Panc1 (cell line): ENCODE results near the gene LRRC47. TPM values are rescaled to one million over a fixed set of nuclear protein-coding genes. Genes with fewer than 3 reads are reported as not detected.

Experiments
- ATAC-seq: fragments of 200-7000 bp; cut with Tn5 transposase; 2 replicates; pipeline ENCODE4 v1.9.1; 2020; ENCODE audit warnings: mild to moderate bottlenecking, moderate library complexity
- BruUV-seq: library from RNA; stranded (reverse); fragments of 400-500 nt; replicated peaks from 2 replicates; lab custom pipeline; 2021; lab: Mats Ljungman, UMichigan
- CTCF ChIA-PET: fragments of 300-600 bp; sonication (Branson Sonifier 250); formaldehyde crosslinking; loops from one replicate; lab custom pipeline; 2022; ENCODE audit warnings: antibody characterized with exemption; lab: Charles Lee
- POLR2A ChIA-PET: fragments of 300-600 bp; sonication (Branson Sonifier 250); formaldehyde crosslinking; loops from one replicate; lab custom pipeline; 2022; ENCODE audit warnings: antibody characterized with exemption; lab: Charles Lee
- DNase-seq: peaks from one replicate; pipeline ENCODE4 v3.0.0-alpha.2; 2010; ENCODE audit warnings: low read depth, low spot score
- H3K27ac ChIP-seq: 2 replicates; pipeline ENCODE4 v1.5.1; 2011; ENCODE audit warnings: mild to moderate bottlenecking, low read length, inconsistent platforms
- H3K27me3 ChIP-seq: fragments of 200-500 bp; sonication (Bioruptor generic); 2 replicates; pipeline ENCODE4 v1.6.0; 2014; ENCODE audit warnings: low read length, inconsistent platforms; ENCODE audit not compliant: control insufficient read depth, insufficient read depth
- H3K36me3 ChIP-seq: fragments of 200-500 bp; sonication (Bioruptor generic); 2 replicates; pipeline ENCODE4 v1.5.1; 2014; ENCODE audit warnings: inconsistent platforms, mild to moderate bottlenecking, low read length, moderate library complexity; ENCODE audit not compliant: control insufficient read depth, insufficient read depth
- H3K4me1 ChIP-seq: 2 replicates; pipeline ENCODE4 v1.5.1; 2011; ENCODE audit warnings: inconsistent platforms, mild to moderate bottlenecking, low read length, moderate library complexity; ENCODE audit not compliant: control insufficient read depth, insufficient read depth
- H3K4me3 ChIP-seq, 2 experiments: 2 replicates each; pipeline ENCODE4 v1.5.1; 2011 to 2012; ENCODE audit warnings: low read depth in 2 of 2, low read length in 2 of 2, mild to moderate bottlenecking in 2 of 2, inconsistent platforms in 1 of 2, moderate library complexity in 1 of 2
- H3K9me3 ChIP-seq: fragments of 200-500 bp; sonication (Bioruptor generic); 2 replicates; pipeline ENCODE4 v1.5.1; 2014; ENCODE audit warnings: low read depth, mild to moderate bottlenecking, inconsistent platforms, low read length, moderate library complexity; ENCODE audit not compliant: control insufficient read depth, insufficient read depth
- POLR2AphosphoS5 ChIP-seq: IDR thresholded peaks from 2 replicates; pipeline ENCODE4 v1.6.1; 2012; ENCODE audit warnings: mild to moderate bottlenecking, low read depth, low read length, moderate library complexity
- SIN3A ChIP-seq: IDR thresholded peaks from 2 replicates; pipeline ENCODE4 v1.6.1; 2012; ENCODE audit warnings: low read depth, mild to moderate bottlenecking, low read length, moderate library complexity, borderline replicate concordance; ENCODE audit not compliant: insufficient read depth
- TCF7L2 ChIP-seq: IDR thresholded peaks from 2 replicates; pipeline ENCODE4 v1.6.1; 2011; ENCODE audit warnings: mild to moderate bottlenecking, low read depth, low read length, inconsistent platforms
- in situ Hi-C: cut with HindIII; loops from 2 replicates; pipeline ENCODE4 v1.10.0; 2016; ENCODE audit warnings: low sequenced_read_pairs, low pct_unique_long_range_greater_than_20kb
- intact Hi-C: fragments of 100-400 bp; cut with micrococcal nuclease; formaldehyde crosslinking; loops from one replicate; pipeline ENCODE4 v1.10.0; 2022; ENCODE audit not compliant: unreplicated experiment
- total RNA-seq: library from RNA; stranded (reverse); gene quantifications from one replicate; pipeline ENCODE4 v1.2.1, GENCODE V29; 2021; ENCODE audit not compliant: unreplicated experiment
- TF ChIP-seq, protein P1 (sequence below): fragments of 450-650 bp; IDR thresholded peaks from 2 replicates; pipeline ENCODE4 v1.5.1; 2017; ENCODE audit warnings: mild to moderate bottlenecking
- TF ChIP-seq, protein P2 (sequence below), 2 experiments: IDR thresholded peaks; 2 replicates each; pipeline ENCODE4 v1.6.1; 2011 to 2012; ENCODE audit warnings: low read depth in 2 of 2, control low read depth in 1 of 2, low read length in 1 of 2, mild to moderate bottlenecking in 1 of 2, moderate library complexity in 1 of 2; ENCODE audit not compliant: insufficient read depth in 1 of 2

The LRRC47 gene
- total RNA-seq, 1 experiment from 2014 or later = 51.0 TPM

DNA sequence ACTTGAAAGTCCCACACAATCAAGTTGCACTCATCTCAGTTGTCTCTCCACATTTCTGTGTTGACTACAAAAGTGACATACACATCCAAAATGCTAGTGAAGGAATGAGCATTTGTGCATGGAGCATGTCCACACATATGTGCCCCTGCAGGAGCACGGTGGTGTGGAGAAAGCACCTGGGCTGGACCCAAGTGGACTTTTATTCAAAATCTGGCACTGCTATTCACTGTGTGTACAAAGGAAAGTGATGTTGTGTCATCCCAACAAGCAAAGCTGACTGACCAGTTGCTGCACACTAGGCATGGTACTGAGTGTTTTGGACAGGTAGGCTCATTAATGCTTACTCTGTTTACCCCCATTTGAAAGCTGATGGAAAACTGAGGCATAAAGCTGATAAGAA is 41.4 kb upstream of the LRRC47 start:
- ATAC-seq (no peak), DNase-seq (no peak)
- intact Hi-C loops (no loop called here), in situ Hi-C loops (no loop called here)
- H3K27ac ChIP-seq = no peak overlapping the region
- H3K4me1 ChIP-seq = no peaks in the 10 kb centered on the region
- no TSS peak for BruUV-seq
- ChIA-PET POLR2A (no interaction called here), CTCF (no interaction called here)
- peaks cover 11% of the 10 kb centered on the region; the same call in 1 of the 2 replicates for H3K9me3 ChIP-seq
- H3K27me3 ChIP-seq = no peaks in the 10 kb centered on the region
- H3K36me3 ChIP-seq = no peaks in the 10 kb centered on the region; the same call in 1 of the 2 replicates
- TF ChIP-seq, protein P1, sequence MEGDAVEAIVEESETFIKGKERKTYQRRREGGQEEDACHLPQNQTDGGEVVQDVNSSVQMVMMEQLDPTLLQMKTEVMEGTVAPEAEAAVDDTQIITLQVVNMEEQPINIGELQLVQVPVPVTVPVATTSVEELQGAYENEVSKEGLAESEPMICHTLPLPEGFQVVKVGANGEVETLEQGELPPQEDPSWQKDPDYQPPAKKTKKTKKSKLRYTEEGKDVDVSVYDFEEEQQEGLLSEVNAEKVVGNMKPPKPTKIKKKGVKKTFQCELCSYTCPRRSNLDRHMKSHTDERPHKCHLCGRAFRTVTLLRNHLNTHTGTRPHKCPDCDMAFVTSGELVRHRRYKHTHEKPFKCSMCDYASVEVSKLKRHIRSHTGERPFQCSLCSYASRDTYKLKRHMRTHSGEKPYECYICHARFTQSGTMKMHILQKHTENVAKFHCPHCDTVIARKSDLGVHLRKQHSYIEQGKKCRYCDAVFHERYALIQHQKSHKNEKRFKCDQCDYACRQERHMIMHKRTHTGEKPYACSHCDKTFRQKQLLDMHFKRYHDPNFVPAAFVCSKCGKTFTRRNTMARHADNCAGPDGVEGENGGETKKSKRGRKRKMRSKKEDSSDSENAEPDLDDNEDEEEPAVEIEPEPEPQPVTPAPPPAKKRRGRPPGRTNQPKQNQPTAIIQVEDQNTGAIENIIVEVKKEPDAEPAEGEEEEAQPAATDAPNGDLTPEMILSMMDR = no peak
- TF ChIP-seq TCF7L2 (no peak), SIN3A (no peak), POLR2AphosphoS5 (no peak)
- TF ChIP-seq, protein P2, sequence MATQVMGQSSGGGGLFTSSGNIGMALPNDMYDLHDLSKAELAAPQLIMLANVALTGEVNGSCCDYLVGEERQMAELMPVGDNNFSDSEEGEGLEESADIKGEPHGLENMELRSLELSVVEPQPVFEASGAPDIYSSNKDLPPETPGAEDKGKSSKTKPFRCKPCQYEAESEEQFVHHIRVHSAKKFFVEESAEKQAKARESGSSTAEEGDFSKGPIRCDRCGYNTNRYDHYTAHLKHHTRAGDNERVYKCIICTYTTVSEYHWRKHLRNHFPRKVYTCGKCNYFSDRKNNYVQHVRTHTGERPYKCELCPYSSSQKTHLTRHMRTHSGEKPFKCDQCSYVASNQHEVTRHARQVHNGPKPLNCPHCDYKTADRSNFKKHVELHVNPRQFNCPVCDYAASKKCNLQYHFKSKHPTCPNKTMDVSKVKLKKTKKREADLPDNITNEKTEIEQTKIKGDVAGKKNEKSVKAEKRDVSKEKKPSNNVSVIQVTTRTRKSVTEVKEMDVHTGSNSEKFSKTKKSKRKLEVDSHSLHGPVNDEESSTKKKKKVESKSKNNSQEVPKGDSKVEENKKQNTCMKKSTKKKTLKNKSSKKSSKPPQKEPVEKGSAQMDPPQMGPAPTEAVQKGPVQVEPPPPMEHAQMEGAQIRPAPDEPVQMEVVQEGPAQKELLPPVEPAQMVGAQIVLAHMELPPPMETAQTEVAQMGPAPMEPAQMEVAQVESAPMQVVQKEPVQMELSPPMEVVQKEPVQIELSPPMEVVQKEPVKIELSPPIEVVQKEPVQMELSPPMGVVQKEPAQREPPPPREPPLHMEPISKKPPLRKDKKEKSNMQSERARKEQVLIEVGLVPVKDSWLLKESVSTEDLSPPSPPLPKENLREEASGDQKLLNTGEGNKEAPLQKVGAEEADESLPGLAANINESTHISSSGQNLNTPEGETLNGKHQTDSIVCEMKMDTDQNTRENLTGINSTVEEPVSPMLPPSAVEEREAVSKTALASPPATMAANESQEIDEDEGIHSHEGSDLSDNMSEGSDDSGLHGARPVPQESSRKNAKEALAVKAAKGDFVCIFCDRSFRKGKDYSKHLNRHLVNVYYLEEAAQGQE (IDR thresholded peaks at IDR 0.05; ENCODE audit: insufficient read depth in 1 of 2, low read depth in 2 of 2, low read length in 1 of 2) = no peak
- no peak overlapping the region for H3K4me3 ChIP-seq

DNA sequence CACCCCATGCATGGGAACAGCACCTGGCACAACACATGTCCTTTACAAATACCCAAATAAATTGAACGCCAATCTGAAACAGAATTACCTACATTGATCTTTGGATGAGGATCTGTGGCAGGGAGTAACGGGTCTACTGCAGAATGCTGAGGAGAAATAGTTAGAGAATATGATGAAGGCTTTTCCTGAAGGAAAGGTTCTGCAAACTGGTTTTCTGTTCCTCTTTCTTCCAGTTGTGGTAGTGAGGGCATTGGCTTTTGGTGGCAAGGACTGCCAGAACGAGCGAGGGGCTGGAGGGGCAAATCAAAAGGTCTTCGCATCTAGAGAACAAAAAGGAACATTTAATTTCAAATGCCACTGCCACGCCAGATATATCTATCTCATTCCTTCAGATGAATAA is 40.9 kb upstream of the LRRC47 start:
- Histone ChIP-seq H3K27me3 (no peaks in the 10 kb centered on the region), H3K9me3 (peaks cover 11% of the 10 kb centered on the region; the same call in 1 of the 2 replicates), H3K27ac (no peak overlapping the region), H3K4me1 (no peaks in the 10 kb centered on the region), H3K4me3 (no peak overlapping the region), H3K36me3 (no peaks in the 10 kb centered on the region; the same call in 1 of the 2 replicates)
- no TSS peak for BruUV-seq
- TF ChIP-seq TCF7L2 = no peak
- TF ChIP-seq, protein P1 = no peak
- CTCF ChIA-PET = no interaction called here
- no peak for ATAC-seq
- POLR2A ChIA-PET = no interaction called here
- DNase-seq = no peak
- in situ Hi-C loops (no loop called here), intact Hi-C loops (no loop called here)
